Liver (tissue), 3 donors: ENCODE data around the gene ANO7.

Source experiments
- CTCF ChIP-seq: fragments of 150-350 bp; IDR thresholded peaks from 2 replicates; pipeline ENCODE4 v1.5.1; 2017; ENCODE audit warnings: improper control_type of control experiment, low read depth, low read length; ENCODE audit not compliant: missing input control
- FOXA1 ChIP-seq: IDR thresholded peaks from 2 replicates; pipeline ENCODE4 v1.6.1; 2016; ENCODE audit warnings: antibody characterized with exemption
- HNF4A ChIP-seq, 2 donors: conservative IDR thresholded peaks; 2 replicates each; pipeline ENCODE4 v1.6.1; 2016; ENCODE audit warnings: antibody characterized with exemption in 2 of 2, mild to moderate bottlenecking in 2 of 2
- JUND ChIP-seq, 2 donors: IDR thresholded peaks; 2 replicates each; pipeline ENCODE4 v1.6.1; 2016; ENCODE audit warnings: antibody characterized with exemption in 2 of 2
- RXRA ChIP-seq, 2 donors: IDR thresholded peaks; 2 replicates each; pipeline ENCODE4 v1.6.1; 2017 to 2018; ENCODE audit warnings: antibody characterized with exemption in 2 of 2, mild to moderate bottlenecking in 1 of 2
- SP1 ChIP-seq: IDR thresholded peaks from 2 replicates; pipeline ENCODE4 v1.6.1; 2018; ENCODE audit warnings: antibody characterized with exemption, mild to moderate bottlenecking
- YY1 ChIP-seq: IDR thresholded peaks from 2 replicates; pipeline ENCODE4 v1.6.1; 2016; ENCODE audit warnings: antibody characterized with exemption, mild to moderate bottlenecking
- ZBTB33 ChIP-seq: IDR thresholded peaks from 2 replicates; pipeline ENCODE4 v1.6.1; 2016; ENCODE audit warnings: antibody characterized with exemption
- TF ChIP-seq, protein P1 (sequence below): IDR thresholded peaks from 2 replicates; pipeline ENCODE4 v1.6.1; 2016; ENCODE audit warnings: antibody characterized with exemption, mild to moderate bottlenecking
- TF ChIP-seq, protein P2 (sequence below): IDR thresholded peaks from 2 replicates; pipeline ENCODE4 v1.6.1; 2016; ENCODE audit warnings: antibody characterized with exemption
- donor health status: healthy.
- donor health status: healthy.

DNA sequence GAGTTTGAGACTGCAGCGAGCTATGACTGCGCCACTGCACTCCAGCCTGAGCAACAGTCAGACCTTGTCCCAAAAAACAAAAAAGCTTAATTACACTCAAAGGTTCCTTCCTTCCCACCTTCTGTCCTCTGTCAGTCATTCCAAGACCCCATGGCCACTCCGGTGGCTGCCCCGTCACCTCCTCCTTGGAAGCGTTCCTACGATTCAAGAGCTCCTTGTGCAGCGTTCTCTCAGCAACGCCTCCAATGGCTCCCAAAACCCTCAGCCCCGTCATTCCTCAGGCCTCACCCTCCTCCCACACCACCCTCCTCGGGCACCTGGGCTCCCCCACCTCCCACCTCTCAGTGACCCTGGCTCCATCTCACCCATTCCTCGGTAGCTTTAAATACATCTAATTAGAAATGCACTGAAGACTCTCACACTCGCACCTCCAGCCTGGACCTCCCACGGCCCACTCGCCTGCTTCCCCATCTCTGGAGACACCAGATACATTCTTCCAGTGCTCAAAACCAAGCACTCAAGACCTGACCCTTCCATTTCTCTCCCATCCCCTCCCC, 47.2 kb upstream of the ANO7 start:
- TF ChIP-seq CTCF (no peak), RXRA (IDR thresholded peaks at IDR 0.05) (no peak), ZBTB33 (no peak), YY1 (no peak), JUND (IDR thresholded peaks at IDR 0.05) (no peak), SP1 (no peak), FOXA1 (no peak), HNF4A (conservative IDR thresholded peaks at IDR 0.05) (no peak)
- TF ChIP-seq, protein P1, sequence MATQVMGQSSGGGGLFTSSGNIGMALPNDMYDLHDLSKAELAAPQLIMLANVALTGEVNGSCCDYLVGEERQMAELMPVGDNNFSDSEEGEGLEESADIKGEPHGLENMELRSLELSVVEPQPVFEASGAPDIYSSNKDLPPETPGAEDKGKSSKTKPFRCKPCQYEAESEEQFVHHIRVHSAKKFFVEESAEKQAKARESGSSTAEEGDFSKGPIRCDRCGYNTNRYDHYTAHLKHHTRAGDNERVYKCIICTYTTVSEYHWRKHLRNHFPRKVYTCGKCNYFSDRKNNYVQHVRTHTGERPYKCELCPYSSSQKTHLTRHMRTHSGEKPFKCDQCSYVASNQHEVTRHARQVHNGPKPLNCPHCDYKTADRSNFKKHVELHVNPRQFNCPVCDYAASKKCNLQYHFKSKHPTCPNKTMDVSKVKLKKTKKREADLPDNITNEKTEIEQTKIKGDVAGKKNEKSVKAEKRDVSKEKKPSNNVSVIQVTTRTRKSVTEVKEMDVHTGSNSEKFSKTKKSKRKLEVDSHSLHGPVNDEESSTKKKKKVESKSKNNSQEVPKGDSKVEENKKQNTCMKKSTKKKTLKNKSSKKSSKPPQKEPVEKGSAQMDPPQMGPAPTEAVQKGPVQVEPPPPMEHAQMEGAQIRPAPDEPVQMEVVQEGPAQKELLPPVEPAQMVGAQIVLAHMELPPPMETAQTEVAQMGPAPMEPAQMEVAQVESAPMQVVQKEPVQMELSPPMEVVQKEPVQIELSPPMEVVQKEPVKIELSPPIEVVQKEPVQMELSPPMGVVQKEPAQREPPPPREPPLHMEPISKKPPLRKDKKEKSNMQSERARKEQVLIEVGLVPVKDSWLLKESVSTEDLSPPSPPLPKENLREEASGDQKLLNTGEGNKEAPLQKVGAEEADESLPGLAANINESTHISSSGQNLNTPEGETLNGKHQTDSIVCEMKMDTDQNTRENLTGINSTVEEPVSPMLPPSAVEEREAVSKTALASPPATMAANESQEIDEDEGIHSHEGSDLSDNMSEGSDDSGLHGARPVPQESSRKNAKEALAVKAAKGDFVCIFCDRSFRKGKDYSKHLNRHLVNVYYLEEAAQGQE: no peak
- TF ChIP-seq, protein P2, sequence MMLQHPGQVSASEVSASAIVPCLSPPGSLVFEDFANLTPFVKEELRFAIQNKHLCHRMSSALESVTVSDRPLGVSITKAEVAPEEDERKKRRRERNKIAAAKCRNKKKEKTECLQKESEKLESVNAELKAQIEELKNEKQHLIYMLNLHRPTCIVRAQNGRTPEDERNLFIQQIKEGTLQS: no peak
